Activated naive CD4-positive, alpha-beta T cell treated with anti-CD3 and anti-CD28 coated beads, Interleukin-2, amount 50 U/mL, for 72 hours (primary cell): ENCODE data around the gene BPIFA1. TPM values are rescaled to one million over a fixed set of nuclear protein-coding genes. Genes with fewer than 3 reads are reported as not detected.
A peak's percentile ranks its signal among the peaks of the same experiment; 100 is the strongest.

Experiments
- ATAC-seq, 2 donors: fragments of 150-1000 bp; cut with Tn5 transposase; 2 replicates each; pipeline ENCODE4 v1.10.0; 2021; ENCODE audit warnings: mild to moderate bottlenecking in 2 of 2, moderate library complexity in 2 of 2
- DNase-seq, 2 donors: peaks; one replicate each; pipeline ENCODE4 v3.0.0; 2021 to 2022; ENCODE audit warnings: low spot score in 2 of 2
- H3K27ac Mint-ChIP-seq, 2 donors: one replicate each; pipeline ENCODE4 v1.8.0; 2022; ENCODE audit warnings: mild to moderate bottlenecking in 2 of 2, mixed read lengths in 2 of 2
- H3K36me3 Mint-ChIP-seq, 2 donors: one replicate each; pipeline ENCODE4 v1.8.0; 2022; ENCODE audit warnings: mixed read lengths in 2 of 2
- H3K9me3 Mint-ChIP-seq, 2 donors: one replicate each; pipeline ENCODE4 v1.8.0; 2022; ENCODE audit warnings: mixed read lengths in 2 of 2
- total RNA-seq, 2 donors: library from RNA; stranded (reverse); gene quantifications; one replicate each; pipeline ENCODE4 v1.2.3, GENCODE V29; 2022

BPIFA1 gene
- total RNA-seq, 2 donors from 2014 or later, result not detected

DNA sequence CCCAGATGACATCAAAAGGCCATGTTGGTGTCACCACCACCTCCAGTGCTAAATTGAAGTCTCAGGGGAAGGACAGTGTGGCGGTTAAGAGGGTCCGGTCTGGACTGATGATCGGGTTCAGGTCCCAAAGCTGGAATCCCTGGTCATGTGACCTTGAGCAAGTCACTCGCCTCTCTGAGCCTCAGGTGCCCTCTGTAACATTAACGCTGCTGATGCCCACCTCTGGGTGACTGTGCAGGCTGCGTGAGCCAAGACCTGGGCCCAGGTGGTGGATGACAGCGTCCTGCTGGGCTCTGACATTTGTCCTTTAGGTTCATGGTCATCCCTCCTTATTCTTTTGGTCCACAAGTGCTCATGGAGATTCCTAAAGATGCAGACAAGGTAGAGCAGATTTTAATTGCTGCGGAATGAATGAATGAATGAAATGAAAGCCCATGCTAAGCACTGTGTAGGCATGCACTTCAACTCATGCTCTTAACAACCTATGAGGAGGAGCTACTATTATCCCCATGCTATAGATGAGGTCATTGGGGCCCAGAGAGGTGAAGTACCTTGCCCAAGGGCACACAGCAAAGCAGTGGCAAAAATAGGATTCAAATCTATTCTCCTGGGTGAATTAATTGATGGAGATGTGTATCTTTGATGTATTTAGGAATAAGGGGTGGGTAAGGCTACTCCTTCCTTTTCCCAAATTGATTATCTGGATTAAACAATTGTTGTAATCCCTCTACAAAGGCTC, 46.6 kb downstream of the BPIFA1 start:
- DNase-seq (no peak), ATAC-seq (no peak)
- Mint-ChIP-seq H3K9me3 (no peaks in the 10 kb centered on the region), H3K27ac (no peak overlapping the region), H3K36me3 (no peaks in the 10 kb centered on the region)

- no peak for DNase-seq
- ATAC-seq, result no peak
- no peak within 1 kb of the TSS for H3K27ac Mint-ChIP-seq
- no peaks in the 10 kb centered on the region for H3K9me3 Mint-ChIP-seq
- H3K36me3 Mint-ChIP-seq, result no peaks in the 10 kb centered on the region
Observed at GRCh38 chr20:33282991-33283555, 47.3 kb downstream of the BPIFA1 start, which contains the start of gene BPIFB1. BPIFB1 (plus strand) TSS chr20:33283214; CDS start chr20:33286074, 2,860 bp downstream.

DNA sequence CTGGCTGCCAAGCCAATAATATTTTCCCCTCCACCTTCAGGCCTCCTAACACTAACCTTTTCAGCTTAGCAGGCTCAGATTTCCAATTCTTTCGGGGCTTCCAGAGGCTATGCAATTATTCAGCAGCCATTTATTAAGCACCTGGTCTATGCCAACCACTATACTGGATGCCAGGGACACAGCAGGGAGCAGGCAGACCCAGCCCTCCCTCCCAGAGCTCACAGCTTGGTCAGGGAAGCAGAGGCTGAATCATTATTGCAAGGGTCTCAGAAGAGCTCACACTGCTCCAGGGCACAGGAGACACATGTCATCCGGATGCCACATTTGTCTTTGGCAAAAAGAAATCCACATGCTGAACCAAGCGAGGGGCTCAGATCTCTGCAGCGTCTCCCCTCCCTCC, 48.5 kb downstream of the BPIFA1 start:
- H3K9me3 Mint-ChIP-seq, result no peaks in the 10 kb centered on the region
- H3K36me3 Mint-ChIP-seq, result no peaks in the 10 kb centered on the region
- DNase-seq (no peak), ATAC-seq (no peak)
- H3K27ac Mint-ChIP-seq, result no peak overlapping the region

DNA sequence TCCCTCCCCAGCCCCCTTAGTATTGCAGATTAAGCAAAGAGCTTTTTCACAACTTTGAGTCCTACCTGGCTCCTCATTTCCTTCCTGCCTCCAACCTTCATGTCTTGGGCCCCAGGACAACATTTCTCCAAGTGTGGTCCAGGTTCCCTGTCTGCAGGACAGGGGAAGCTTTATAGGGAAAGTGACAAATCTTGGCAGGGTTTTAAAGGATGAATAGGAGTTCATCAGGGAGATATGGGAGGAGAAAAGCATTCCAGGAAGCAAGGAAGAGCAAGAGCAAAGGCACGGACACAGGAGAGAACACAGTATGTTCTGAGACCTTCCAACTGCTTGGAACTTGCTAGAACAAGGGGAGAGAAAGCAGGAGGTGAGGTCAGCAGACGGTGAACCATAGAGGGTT, 49.1 kb downstream of the BPIFA1 start:
- no peak for DNase-seq
- H3K36me3 Mint-ChIP-seq, result no peaks in the 10 kb centered on the region
- ATAC-seq, result no peak
- H3K9me3 Mint-ChIP-seq, result no peaks in the 10 kb centered on the region
- no peak overlapping the region for H3K27ac Mint-ChIP-seq

GRCh38 chr20:33285861-33286495, 50.2 kb downstream of the BPIFA1 start:
- Mint-ChIP-seq H3K9me3 (no peaks in the 10 kb centered on the region), H3K36me3 (no peaks in the 10 kb centered on the region), H3K27ac (no peak overlapping the region)
- ATAC-seq, result no peak
- DNase-seq, result no peak

DNA sequence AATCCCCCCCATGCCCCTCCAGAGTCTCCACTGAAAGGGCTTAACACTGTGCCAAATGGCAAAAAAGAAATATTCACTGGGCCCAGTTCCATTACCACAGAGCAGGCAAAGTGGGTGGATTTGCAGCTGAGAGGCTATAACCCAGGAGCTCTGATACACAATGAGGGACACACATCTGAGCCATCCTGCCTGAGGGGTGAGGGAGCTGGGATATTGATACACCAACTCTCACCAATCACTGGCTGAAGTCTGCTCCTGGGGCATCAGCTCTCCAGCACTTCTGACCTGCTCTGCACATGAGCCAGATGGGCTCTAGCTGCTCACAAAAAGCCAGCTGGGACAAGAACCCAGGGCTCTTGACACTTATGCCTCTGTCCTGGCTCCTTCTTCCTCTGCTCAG, 52.1 kb downstream of the BPIFA1 start:
- ATAC-seq, result no peak
- Mint-ChIP-seq H3K27ac (no peak overlapping the region), H3K36me3 (no peaks in the 10 kb centered on the region)

DNA sequence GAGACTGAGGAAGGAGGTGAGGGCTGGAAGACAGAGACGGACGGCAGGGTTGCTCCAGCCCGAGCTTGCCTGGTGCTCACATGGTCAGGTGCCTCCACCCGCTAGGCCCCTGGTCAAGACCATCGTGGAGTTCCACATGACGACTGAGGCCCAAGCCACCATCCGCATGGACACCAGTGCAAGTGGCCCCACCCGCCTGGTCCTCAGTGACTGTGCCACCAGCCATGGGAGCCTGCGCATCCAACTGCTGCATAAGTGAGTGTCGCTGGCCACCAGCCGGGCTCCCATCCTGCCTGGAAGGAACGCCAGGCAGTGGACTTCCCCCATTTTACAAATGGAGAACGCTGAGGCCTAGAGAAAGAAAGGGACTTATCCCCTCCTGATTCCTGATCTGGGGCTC, 55.1 kb downstream of the BPIFA1 start:
- Mint-ChIP-seq H3K27ac (no peak overlapping the region), H3K9me3 (no peaks in the 10 kb centered on the region), H3K36me3 (no peaks in the 10 kb centered on the region)
- ATAC-seq (no peak), DNase-seq (no peak)

More for the DNA sequence above, 52.1 kb downstream of the BPIFA1 start:
- H3K9me3 Mint-ChIP-seq, result no peaks in the 10 kb centered on the region
- no peak for DNase-seq

GRCh38 chr20:33291416-33291815, 55.6 kb downstream of the BPIFA1 start:
- H3K9me3 Mint-ChIP-seq, result no peaks in the 10 kb centered on the region
- DNase-seq, result no peak
- peak in 1 of 2 donors; percentile 18 for ATAC-seq
- no peaks in the 10 kb centered on the region for H3K36me3 Mint-ChIP-seq
- no peak overlapping the region for H3K27ac Mint-ChIP-seq

DNA sequence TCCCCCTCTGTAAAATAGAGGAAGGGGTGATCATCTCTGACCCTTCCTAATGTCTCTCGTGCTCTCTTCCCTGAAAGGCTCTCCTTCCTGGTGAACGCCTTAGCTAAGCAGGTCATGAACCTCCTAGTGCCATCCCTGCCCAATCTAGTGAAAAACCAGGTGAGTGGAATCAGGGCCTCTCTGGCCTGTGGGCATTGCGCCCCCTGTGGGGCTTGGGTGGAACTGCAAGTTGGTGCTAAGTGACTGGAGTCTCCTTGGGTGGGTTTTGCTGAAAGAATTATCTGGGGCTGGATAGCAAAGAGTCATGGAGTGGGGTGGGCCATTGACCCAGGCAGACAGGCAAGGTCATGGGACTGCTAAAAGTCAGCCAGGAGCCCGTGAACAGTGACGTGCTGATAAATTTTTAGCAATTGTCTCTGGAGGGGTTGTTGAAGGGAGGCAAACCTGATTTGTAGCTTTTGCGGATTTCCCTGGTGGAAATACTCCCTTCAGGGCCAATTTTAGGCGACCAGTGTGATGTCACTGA, 56.1 kb downstream of the BPIFA1 start:
- DNase-seq, result peak in 1 of 2 donors; percentile 82
- peak; percentile 45 to 60 for ATAC-seq
- Mint-ChIP-seq H3K27ac (no peak overlapping the region), H3K36me3 (no peaks in the 10 kb centered on the region), H3K9me3 (no peaks in the 10 kb centered on the region)

Other genes starting within 250 kb of the BPIFA1 start
- gene SUN5, start 231.6 kb upstream of the BPIFA1 start, total RNA-seq, result not detected
- gene BPIFB2, start 228.3 kb upstream of the BPIFA1 start, total RNA-seq, result not detected
- not detected for gene BPIFB6, start 204.3 kb upstream of the BPIFA1 start, total RNA-seq
- not detected for gene BPIFB3, start 182.1 kb upstream of the BPIFA1 start, total RNA-seq
- not detected for gene BPIFB4, start 156.4 kb upstream of the BPIFA1 start, total RNA-seq
- not detected for gene BPIFA2, start 67.8 kb upstream of the BPIFA1 start, total RNA-seq
- not detected for gene BPIFA3, start 18.6 kb upstream of the BPIFA1 start, total RNA-seq
- not detected for gene BPIFB1, start 47.2 kb downstream of the BPIFA1 start, total RNA-seq
- gene CDK5RAP1, start 165.5 kb downstream of the BPIFA1 start, total RNA-seq, result 10 to 100 TPM; 40.0 to 44.2 TPM
- 1 to 10 TPM; 3.1 TPM for gene SNTA1, start 207.8 kb downstream of the BPIFA1 start, total RNA-seq